Body of pancreas (tissue), 4 donors: ENCODE data around the gene ACTA2. TPM values are rescaled to one million over a fixed set of nuclear protein-coding genes. Genes with fewer than 3 reads are reported as not detected.

Experiments
- ATAC-seq: fragments of 150-250 bp; one replicate; pipeline ENCODE4 v1.9.1; 2016
- DNase-seq, 4 donors: peaks; one replicate each; pipeline ENCODE4 v3.0.0-alpha.2; 2019
- H3K27ac ChIP-seq, 4 donors: fragments of 200-600 bp; sonication (generic); 1 replicate in 3 of 4; 2 replicates in 1 of 4; pipeline versions ENCODE4 v1.5.1 to v1.6.1; 2016 to 2019; ENCODE audit warnings: mild to moderate bottlenecking in 1 of 4, mixed read lengths in 1 of 4, moderate library complexity in 1 of 4
- H3K27me3 ChIP-seq, 2 donors: fragments of 200-600 bp; sonication (generic); one replicate each; pipeline ENCODE4 v1.6.0; 2016; ENCODE audit warnings: mild to moderate bottlenecking in 1 of 2
- H3K36me3 ChIP-seq, 2 donors: fragments of 200-600 bp; sonication (generic); replicated peaks in 1 of 2; 2 replicates each; pipeline ENCODE4 v1.5.1; 2016; ENCODE audit warnings: low read depth in 2 of 2; ENCODE audit not compliant: insufficient read depth in 1 of 2
- H3K4me1 ChIP-seq: fragments of 200-600 bp; sonication (generic); one replicate; pipeline ENCODE4 v1.6.0; 2016
- H3K4me3 ChIP-seq, 2 donors: fragments of 200-600 bp; sonication (generic); 1 replicate in 1 of 2; 2 replicates in 1 of 2; pipeline ENCODE4 v1.5.1; 2016 to 2019
- H3K9me3 ChIP-seq, 3 donors: fragments of 200-600 bp; sonication (generic); 1 replicate in 2 of 3; 2 replicates in 1 of 3; pipeline ENCODE4 v1.5.1; 2016
- POLR2A ChIP-seq, 3 donors: fragments of 450-650 bp; IDR thresholded peaks; one replicate each; pipeline ENCODE4 v1.6.1; 2016; ENCODE audit warnings: antibody characterized with exemption in 3 of 3, mild to moderate bottlenecking in 2 of 3
- WGBS, 2 donors: methylation state at CpG; one replicate each; pipeline ENCODE4 v1.1.5; 2017; 5-methylcytosine and 5-hydroxymethylcytosine counted together
- intact Hi-C: fragments of 100-400 bp; cut with DNase I; formaldehyde crosslinking; loops from one replicate; pipeline ENCODE4 v1.15.1; 2023
- total RNA-seq, 2 donors: library from RNA; depleted of rRNA; stranded (reverse); fragments of >200 nt; gene quantifications; one replicate each; pipeline ENCODE4 v1.1.0, GENCODE V29; 2016
- TF ChIP-seq, protein P1 (sequence below), 7 experiments: fragments of 450-650 bp in 4 of 7; fragments of 200-600 bp in 3 of 7; sonication (generic) in 3 of 7; IDR thresholded peaks; one replicate each; pipeline ENCODE4 v1.5.1; 2016 to 2019; ENCODE audit warnings: antibody characterized with exemption in 7 of 7

ACTA2 gene
- total RNA-seq, 2 donors from 2014 or later = 41.5 to 136 TPM

- TF ChIP-seq, protein P1, sequence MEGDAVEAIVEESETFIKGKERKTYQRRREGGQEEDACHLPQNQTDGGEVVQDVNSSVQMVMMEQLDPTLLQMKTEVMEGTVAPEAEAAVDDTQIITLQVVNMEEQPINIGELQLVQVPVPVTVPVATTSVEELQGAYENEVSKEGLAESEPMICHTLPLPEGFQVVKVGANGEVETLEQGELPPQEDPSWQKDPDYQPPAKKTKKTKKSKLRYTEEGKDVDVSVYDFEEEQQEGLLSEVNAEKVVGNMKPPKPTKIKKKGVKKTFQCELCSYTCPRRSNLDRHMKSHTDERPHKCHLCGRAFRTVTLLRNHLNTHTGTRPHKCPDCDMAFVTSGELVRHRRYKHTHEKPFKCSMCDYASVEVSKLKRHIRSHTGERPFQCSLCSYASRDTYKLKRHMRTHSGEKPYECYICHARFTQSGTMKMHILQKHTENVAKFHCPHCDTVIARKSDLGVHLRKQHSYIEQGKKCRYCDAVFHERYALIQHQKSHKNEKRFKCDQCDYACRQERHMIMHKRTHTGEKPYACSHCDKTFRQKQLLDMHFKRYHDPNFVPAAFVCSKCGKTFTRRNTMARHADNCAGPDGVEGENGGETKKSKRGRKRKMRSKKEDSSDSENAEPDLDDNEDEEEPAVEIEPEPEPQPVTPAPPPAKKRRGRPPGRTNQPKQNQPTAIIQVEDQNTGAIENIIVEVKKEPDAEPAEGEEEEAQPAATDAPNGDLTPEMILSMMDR (IDR thresholded peaks at IDR 0.05) = no peak
- no peaks in the 10 kb centered on the region for H3K9me3 ChIP-seq
- ATAC-seq (no peak), DNase-seq (no peak)
- no peaks in the 10 kb centered on the region for H3K27me3 ChIP-seq
- 80 to 86% methylated on average over 1 of the region's 1 CpG for WGBS, 2 donors
- no peak overlapping the region for H3K4me3 ChIP-seq
- H3K27ac ChIP-seq = no peak overlapping the region
- H3K36me3 ChIP-seq = no peaks in the 10 kb centered on the region
- intact Hi-C loops = no loop called here
- no peaks in the 10 kb centered on the region for H3K4me1 ChIP-seq
Measured at GRCh38 chr10:88960802-88961201, 8.2 kb upstream of the ACTA2 start.

DNA sequence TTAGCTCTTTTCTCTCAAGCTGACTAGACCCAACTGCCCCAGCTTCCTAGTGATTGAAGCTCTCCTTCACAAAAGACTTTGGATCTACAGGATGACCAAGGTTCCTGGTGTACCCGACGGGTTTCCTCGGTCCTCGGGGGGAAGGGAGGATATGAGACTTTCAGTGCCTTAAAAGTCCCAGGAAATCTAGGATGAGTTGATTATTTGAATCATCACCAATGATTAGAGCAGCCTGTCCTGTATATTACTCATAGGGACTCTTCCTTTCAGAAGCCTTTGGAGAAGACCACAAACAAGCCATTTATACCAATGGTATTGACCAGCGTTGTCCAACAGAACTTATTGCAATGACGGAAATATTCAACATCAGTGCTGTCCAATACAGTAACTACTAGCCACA lies 6.1 kb upstream of the ACTA2 start:
- H3K9me3 ChIP-seq = no peaks in the 10 kb centered on the region
- H3K27me3 ChIP-seq = no peaks in the 10 kb centered on the region
- 93 to 94% methylated on average over 6 of the region's 6 CpGs for WGBS, 2 donors
- ATAC-seq (no peak), DNase-seq (no peak)
- TF ChIP-seq, protein P1 (IDR thresholded peaks at IDR 0.05) = no peak
- TF ChIP-seq POLR2A (IDR thresholded peaks at IDR 0.05) = no peak
- no peak overlapping the region for H3K27ac ChIP-seq
- no peaks in the 10 kb centered on the region for H3K4me1 ChIP-seq
- no peak overlapping the region for H3K4me3 ChIP-seq
- no peaks in the 10 kb centered on the region for H3K36me3 ChIP-seq
- intact Hi-C loops = no loop called here

DNA sequence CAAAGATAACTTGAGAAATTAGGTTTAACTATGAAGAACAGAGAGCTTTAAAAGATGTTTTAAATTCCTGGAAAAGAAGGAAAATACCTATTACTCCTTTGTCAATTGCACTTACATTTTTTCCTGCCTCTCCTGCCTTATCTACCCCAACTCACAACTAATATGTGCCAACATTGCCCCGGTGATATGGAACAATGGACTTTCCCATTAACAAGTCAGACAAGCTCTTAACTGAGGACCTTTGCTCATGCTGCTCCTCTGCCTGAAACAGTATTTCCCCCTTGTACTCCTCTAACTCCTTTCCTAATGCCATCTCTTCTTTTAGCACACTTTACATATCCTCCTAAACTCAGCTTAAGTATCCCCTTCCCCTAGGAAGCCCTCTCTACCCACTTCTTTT lies 4.8 kb upstream of the ACTA2 start:
- Histone ChIP-seq H3K4me1 (no peaks in the 10 kb centered on the region), H3K36me3 (no peaks in the 10 kb centered on the region), H3K9me3 (no peaks in the 10 kb centered on the region), H3K27me3 (no peaks in the 10 kb centered on the region), H3K27ac (no peak overlapping the region), H3K4me3 (no peak overlapping the region)
- no peak for DNase-seq
- TF ChIP-seq POLR2A (IDR thresholded peaks at IDR 0.05) = no peak
- TF ChIP-seq, protein P1 (IDR thresholded peaks at IDR 0.05) = no peak
- WGBS, 2 donors = 28 to 42% methylated on average over 1 of the region's 1 CpG
- no peak for ATAC-seq
- intact Hi-C loops = no loop called here

GRCh38 chr10:88954458-88955083 lies 2.0 kb upstream of the ACTA2 start:
- DNase-seq = no peak
- H3K27ac ChIP-seq = no peak overlapping the region
- intact Hi-C loops = no loop called here
- no peaks in the 10 kb centered on the region for H3K4me1 ChIP-seq
- no peak for ATAC-seq
- WGBS, 2 donors = 84 to 90% methylated on average over 4 of the region's 4 CpGs
- no peaks in the 10 kb centered on the region for H3K27me3 ChIP-seq
- no peak for TF ChIP-seq POLR2A (IDR thresholded peaks at IDR 0.05)
- H3K4me3 ChIP-seq = no peak overlapping the region
- H3K9me3 ChIP-seq = no peaks in the 10 kb centered on the region
- H3K36me3 ChIP-seq = no peaks in the 10 kb centered on the region

GRCh38 chr10:88953662-88954061 lies 1.1 kb upstream of the ACTA2 start:
- no peak overlapping the region for H3K27ac ChIP-seq
- ATAC-seq (no peak), DNase-seq (no peak)
- H3K4me3 ChIP-seq = no peak overlapping the region
- H3K9me3 ChIP-seq = no peaks in the 10 kb centered on the region
- 83 to 85% methylated on average over 5 of the region's 5 CpGs for WGBS, 2 donors
- TF ChIP-seq POLR2A (IDR thresholded peaks at IDR 0.05) = no peak
- TF ChIP-seq, protein P1 (IDR thresholded peaks at IDR 0.05) = no peak
- no peaks in the 10 kb centered on the region for H3K36me3 ChIP-seq
- H3K27me3 ChIP-seq = no peaks in the 10 kb centered on the region
- intact Hi-C loops = no loop called here
- no peaks in the 10 kb centered on the region for H3K4me1 ChIP-seq
